Spinal cord (tissue), 10 donors: Measurements from ENCODE around the gene PELI2. TPM values are rescaled to one million over a fixed set of nuclear protein-coding genes. Genes with fewer than 3 reads are reported as not detected.
A peak's percentile ranks its signal among the peaks of the same experiment; 100 is the strongest.

Experiments
- DNase-seq, 6 donors: peaks; one replicate each; pipeline versions ENCODE4 v3.0.0 to v3.0.0-alpha.2; 2013 to 2015; ENCODE audit warnings: low spot score in 6 of 6, low read depth in 4 of 6
- H3K27ac ChIP-seq: one replicate; pipeline ENCODE4 v1.5.1; 2013; ENCODE audit warnings: low read depth, low read length, control low read depth
- H3K27me3 ChIP-seq: one replicate; pipeline ENCODE4 v1.6.1; 2013; ENCODE audit warnings: low read length; ENCODE audit not compliant: control insufficient read depth, insufficient read depth
- H3K36me3 ChIP-seq: one replicate; pipeline ENCODE4 v1.6.1; 2013; ENCODE audit warnings: low read length; ENCODE audit not compliant: control insufficient read depth, insufficient read depth
- H3K4me1 ChIP-seq: one replicate; pipeline ENCODE4 v1.6.1; 2013; ENCODE audit warnings: low read length; ENCODE audit not compliant: control insufficient read depth, insufficient read depth
- H3K4me3 ChIP-seq: one replicate; pipeline ENCODE4 v1.5.1; 2013; ENCODE audit warnings: low read depth, low read length, control low read depth
- H3K9me3 ChIP-seq: one replicate; pipeline ENCODE4 v1.6.1; 2013; ENCODE audit warnings: low read length; ENCODE audit not compliant: control insufficient read depth, insufficient read depth
- WGBS: methylation state at CpG from one replicate; pipeline ENCODE4 v1.1.5; 2013; ENCODE audit warnings: missing lambda C conversion rate; ENCODE audit not compliant: insufficient coverage; 5-methylcytosine and 5-hydroxymethylcytosine counted together
- polyA plus RNA-seq, 2 donors: library from polyadenylated mRNA; unstranded; fragments of 120-200 nt; gene quantifications; one replicate each; pipeline ENCODE4 v1.2.1, GENCODE V29; 2013; ENCODE audit not compliant: insufficient read length in 2 of 2
- total RNA-seq, 2 donors: library from RNA; depleted of rRNA in 1 of 2; stranded (reverse); fragments of 120-200 nt in 1 of 2; fragments of >200 nt in 1 of 2; gene quantifications; one replicate each; pipeline versions ENCODE4 v1.2.3 to v1.2.4, GENCODE V29; 2013 to 2014
- donor health status: healthy.

Gene PELI2
- total and polyA plus RNA-seq, 4 donors: 8.5 to 20.3 (median 12.9) TPM

- peaks cover 9% of the 10 kb centered on the region for H3K4me1 ChIP-seq
- no peaks in the 10 kb centered on the region for H3K9me3 ChIP-seq
- DNase-seq: peak in 1 of 6 donors; percentile 37
- H3K4me3 ChIP-seq: no peak overlapping the region
- WGBS: 60% methylated on average over 1 of the region's 4 CpGs
- no peaks in the 10 kb centered on the region for H3K27me3 ChIP-seq
- H3K36me3 ChIP-seq: no peaks in the 10 kb centered on the region
- H3K27ac ChIP-seq: no peak overlapping the region
These were observed 30.9 kb downstream of the PELI2 start for GRCh38 chr14:56149151-56149550.

- WGBS: no CpG with 5 or more reads among the region's 6 CpGs
- H3K4me3 ChIP-seq: no peak overlapping the region
- H3K4me1 ChIP-seq: peaks cover 9% of the 10 kb centered on the region
- no peaks in the 10 kb centered on the region for H3K36me3 ChIP-seq
- no peak overlapping the region for H3K27ac ChIP-seq
- H3K27me3 ChIP-seq: no peaks in the 10 kb centered on the region
- peak in 2 of 6 donors; percentile 43 to 92 for DNase-seq
- H3K9me3 ChIP-seq: no peaks in the 10 kb centered on the region
These were observed 31.8 kb downstream of the PELI2 start for GRCh38 chr14:56149995-56150394.

GRCh38 chr14:56150645-56151345 lies 32.6 kb downstream of the PELI2 start:
- Histone ChIP-seq H3K36me3 (no peaks in the 10 kb centered on the region), H3K9me3 (no peaks in the 10 kb centered on the region), H3K4me3 (no peak overlapping the region), H3K27me3 (no peaks in the 10 kb centered on the region), H3K27ac (no peak overlapping the region), H3K4me1 (peaks cover 9% of the 10 kb centered on the region)
- DNase-seq: peak in 1 of 6 donors; percentile 41
- WGBS: 70% methylated on average over 5 of the region's 6 CpGs

GRCh38 chr14:56152221-56152620 lies 34.0 kb downstream of the PELI2 start:
- no peak overlapping the region for H3K27ac ChIP-seq
- no peak overlapping the region for H3K4me3 ChIP-seq
- H3K27me3 ChIP-seq: no peaks in the 10 kb centered on the region
- H3K4me1 ChIP-seq: peaks cover 9% of the 10 kb centered on the region
- no peaks in the 10 kb centered on the region for H3K9me3 ChIP-seq
- no peak for DNase-seq
- no peaks in the 10 kb centered on the region for H3K36me3 ChIP-seq
- WGBS: 60% methylated on average over 1 of the region's 1 CpG

- no CpG with 5 or more reads among the region's 2 CpGs for WGBS
- H3K27ac ChIP-seq: no peak overlapping the region
- H3K4me1 ChIP-seq: peaks cover 8% of the 10 kb centered on the region
- no peaks in the 10 kb centered on the region for H3K9me3 ChIP-seq
- H3K27me3 ChIP-seq: no peaks in the 10 kb centered on the region
- no peaks in the 10 kb centered on the region for H3K36me3 ChIP-seq
- DNase-seq: no peak
- H3K4me3 ChIP-seq: no peak overlapping the region
These were observed 35.1 kb downstream of the PELI2 start for GRCh38 chr14:56153267-56153666.

GRCh38 chr14:56154321-56154720 lies 36.1 kb downstream of the PELI2 start:
- Histone ChIP-seq H3K4me3 (no peak overlapping the region), H3K9me3 (no peaks in the 10 kb centered on the region), H3K27me3 (no peaks in the 10 kb centered on the region), H3K36me3 (no peaks in the 10 kb centered on the region), H3K27ac (no peak overlapping the region), H3K4me1 (peaks cover 6% of the 10 kb centered on the region)
- DNase-seq: no peak
- WGBS: 100% methylated on average over 1 of the region's 5 CpGs

- H3K4me3 ChIP-seq: no peak overlapping the region
- no peaks in the 10 kb centered on the region for H3K4me1 ChIP-seq
- H3K9me3 ChIP-seq: no peaks in the 10 kb centered on the region
- H3K27me3 ChIP-seq: no peaks in the 10 kb centered on the region
- no peaks in the 10 kb centered on the region for H3K36me3 ChIP-seq
- DNase-seq: no peak
- no peak overlapping the region for H3K27ac ChIP-seq
These were observed 37.9 kb downstream of the PELI2 start for GRCh38 chr14:56156096-56156495.

GRCh38 chr14:56159066-56159465 lies 40.9 kb downstream of the PELI2 start:
- Histone ChIP-seq H3K4me1 (no peaks in the 10 kb centered on the region), H3K27ac (no peak overlapping the region), H3K27me3 (no peaks in the 10 kb centered on the region), H3K36me3 (no peaks in the 10 kb centered on the region), H3K9me3 (peaks cover 6% of the 10 kb centered on the region), H3K4me3 (no peak overlapping the region)
- WGBS: 95% methylated on average over 4 of the region's 4 CpGs
- DNase-seq: no peak

GRCh38 chr14:56160088-56160487 lies 41.9 kb downstream of the PELI2 start:
- no peaks in the 10 kb centered on the region for H3K4me1 ChIP-seq
- no peak overlapping the region for H3K4me3 ChIP-seq
- no peak for DNase-seq
- H3K27me3 ChIP-seq: no peaks in the 10 kb centered on the region
- no peak overlapping the region for H3K27ac ChIP-seq
- WGBS: no CpG with 5 or more reads among the region's 2 CpGs
- peaks cover 7% of the 10 kb centered on the region for H3K9me3 ChIP-seq
- no peaks in the 10 kb centered on the region for H3K36me3 ChIP-seq

GRCh38 chr14:56161658-56162057 lies 43.4 kb downstream of the PELI2 start:
- Histone ChIP-seq H3K27me3 (no peaks in the 10 kb centered on the region), H3K36me3 (no peaks in the 10 kb centered on the region), H3K4me1 (no peaks in the 10 kb centered on the region), H3K9me3 (peaks cover 16% of the 10 kb centered on the region), H3K4me3 (no peak overlapping the region), H3K27ac (no peak overlapping the region)
- WGBS: no CpG with 5 or more reads among the region's 1 CpG
- no peak for DNase-seq
